Stimulated activated CD4-positive, alpha-beta T cell treated with anti-CD3 and anti-CD28 coated beads, TNF-alpha, amount 100 ng/mL, for 24 hours (primary cell): ENCODE results near the gene BICD2.

Source experiments
- DNase-seq, 3 experiments: peaks; one replicate each; pipeline ENCODE4 v3.0.0-alpha.2; 2020; ENCODE audit warnings: low read depth in 3 of 3

The BICD2 gene

GRCh38 chr9:92668746-92669526 lies 95.7 kb downstream of the BICD2 start:
- DNase-seq: peak; percentile 9 to 58 (median 19)

DNA sequence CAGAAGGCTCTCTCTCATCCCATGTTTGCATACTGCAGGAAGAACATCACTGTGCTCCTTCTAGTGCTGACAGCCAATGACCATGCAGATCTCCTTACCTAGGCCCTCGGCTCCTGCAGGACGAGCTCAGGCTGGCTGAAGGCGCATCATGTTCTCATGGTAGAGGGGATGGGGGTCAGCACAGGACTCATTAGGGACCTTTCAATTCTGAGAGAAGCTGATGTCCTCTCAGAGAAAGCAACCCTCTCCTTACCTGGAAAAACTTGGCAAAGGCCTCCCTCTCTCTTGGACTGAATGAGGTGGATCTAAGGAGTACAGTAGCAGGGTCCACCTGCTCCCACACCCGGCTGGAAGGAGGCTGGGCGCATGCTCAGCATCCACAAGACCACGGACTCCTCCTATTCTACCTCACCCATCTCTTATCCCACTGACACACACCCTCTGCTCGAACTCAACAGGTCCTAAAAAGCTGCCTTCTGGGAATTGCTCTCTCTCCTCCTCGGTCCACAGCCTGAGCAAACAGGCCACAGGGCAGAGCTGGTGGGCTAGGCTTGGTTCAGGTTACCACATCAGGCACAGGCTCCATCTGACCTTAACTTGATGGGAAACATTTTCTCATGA lies 97.6 kb downstream of the BICD2 start:
- no peak for DNase-seq

- DNase-seq: no peak
These were observed 98.4 kb downstream of the BICD2 start for GRCh38 chr9:92666236-92666635.

DNA sequence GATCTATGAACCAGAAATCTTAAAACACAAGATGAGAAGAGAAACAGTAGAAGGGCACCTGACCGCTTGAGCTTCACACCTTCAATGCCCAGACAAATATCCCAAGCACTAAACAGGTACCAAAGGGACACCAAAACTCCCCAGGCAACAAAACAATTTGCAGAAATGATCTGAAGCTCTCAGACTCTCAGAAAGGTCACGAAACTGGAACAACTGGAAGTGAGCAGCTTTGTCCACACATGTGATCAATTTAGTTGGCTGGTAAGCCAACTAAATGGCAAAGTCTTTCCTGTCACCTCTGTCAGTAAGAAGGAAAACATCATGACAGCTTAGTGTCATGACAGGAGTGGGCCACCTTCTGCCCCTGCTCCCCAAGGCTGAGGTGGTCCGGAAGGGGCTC lies 98.8 kb downstream of the BICD2 start:
- DNase-seq: no peak

DNA sequence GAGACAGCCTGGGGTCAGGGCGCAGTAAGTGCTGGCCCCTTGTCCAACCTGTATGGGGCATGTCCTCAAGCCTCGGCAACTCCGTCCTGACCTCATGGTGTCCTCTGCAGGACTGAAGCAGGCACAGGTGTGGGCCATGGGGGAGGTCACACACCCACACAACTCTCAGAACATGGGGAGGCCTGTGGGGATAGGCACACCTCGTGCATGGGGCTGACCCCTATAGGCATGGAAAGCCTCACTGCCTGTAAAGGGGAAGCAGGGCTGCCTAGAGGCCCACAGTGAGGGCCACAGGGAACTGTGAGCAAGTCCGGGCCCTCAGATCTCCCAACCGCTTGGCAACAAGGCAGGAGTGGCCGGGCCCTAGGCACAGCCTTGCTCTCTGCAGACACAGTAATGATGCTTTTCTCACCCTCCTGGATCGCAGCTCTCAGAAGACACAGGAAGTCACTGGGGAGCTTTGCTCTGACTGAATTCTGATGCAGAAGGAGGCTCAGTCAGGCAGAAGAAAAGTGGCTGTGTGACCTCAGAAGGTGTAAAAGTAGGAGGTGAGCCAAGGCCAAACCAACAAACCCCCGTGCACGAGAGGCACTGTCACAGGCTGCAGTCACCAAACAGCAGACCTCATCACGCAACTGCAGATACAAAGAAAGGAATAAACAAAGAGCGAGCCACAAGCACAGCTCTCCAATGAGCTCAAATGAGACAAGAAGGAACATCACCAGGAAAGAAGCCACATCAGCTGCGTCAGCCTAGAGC lies 100.1 kb downstream of the BICD2 start:
- DNase-seq: no peak

DNA sequence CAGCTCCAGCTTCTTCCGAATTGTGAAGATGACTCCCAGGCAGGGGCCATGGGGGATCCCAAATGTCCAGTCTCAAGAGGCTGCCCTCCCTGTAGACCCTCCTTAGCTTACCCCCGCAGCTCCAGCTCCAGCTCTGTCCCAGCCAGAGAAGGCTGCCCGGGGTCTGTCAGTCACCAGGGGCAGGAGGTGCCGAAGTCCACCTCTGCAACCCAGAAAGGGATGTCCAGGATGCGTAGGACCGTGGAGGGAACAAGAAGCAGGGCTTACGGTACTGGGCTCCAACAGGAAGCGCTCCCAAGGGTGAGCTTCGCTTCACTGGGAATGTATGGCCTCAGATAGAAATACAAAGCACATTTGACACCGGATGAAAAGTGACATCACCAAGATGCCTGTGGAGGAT lies 100.7 kb downstream of the BICD2 start:
- no peak for DNase-seq

GRCh38 chr9:92663126-92663525 lies 101.5 kb downstream of the BICD2 start:
- DNase-seq: no peak

- no peak for DNase-seq
These were observed 102.9 kb downstream of the BICD2 start for GRCh38 chr9:92661743-92662142.
